Amniotic epithelial cell (primary cell): ENCODE data around the gene CEP290.
A peak's percentile ranks its signal among the peaks of the same experiment; 100 is the strongest.
"Not testable (repeated sequence)": the region's sequence is repeated elsewhere in the genome, so short reads cannot be mapped to it uniquely, and the experiment has no call there.

Source experiments
- DNase-seq: peaks from one replicate; pipeline ENCODE4 v3.0.0-alpha.2; 2010; ENCODE audit warnings: low read depth

The CEP290 gene

GRCh38 chr12:88056571-88056970 lies 85.3 kb downstream of the CEP290 start:
- DNase-seq = no peak

GRCh38 chr12:88052686-88053085 lies 89.2 kb downstream of the CEP290 start:
- peak; percentile 51 for DNase-seq

GRCh38 chr12:88044035-88044434 lies 97.9 kb downstream of the CEP290 start:
- DNase-seq = no peak

GRCh38 chr12:88037770-88038169 lies 104.1 kb downstream of the CEP290 start:
- no peak for DNase-seq

- DNase-seq = peak; percentile 57
Observed at GRCh38 chr12:88036353-88036965, 105.4 kb downstream of the CEP290 start.

GRCh38 chr12:88035907-88036289 lies 106.0 kb downstream of the CEP290 start:
- DNase-seq = no peak

- peak; percentile 79 for DNase-seq
Observed at GRCh38 chr12:88035271-88035906, 106.5 kb downstream of the CEP290 start.

- DNase-seq = not testable (repeated sequence)
Observed at GRCh38 chr12:88031161-88031560, 110.7 kb downstream of the CEP290 start.

- no peak for DNase-seq
Observed at GRCh38 chr12:88029093-88029665, 112.7 kb downstream of the CEP290 start, which contains the start of gene C12orf50. TSS of gene C12orf50 (minus strand) at chr12:88029401. CDS start at chr12:88026962, 2,439 bp downstream.

GRCh38 chr12:88026196-88026595 lies 115.7 kb downstream of the CEP290 start:
- DNase-seq = no peak

- DNase-seq = no peak
Observed at GRCh38 chr12:88017964-88018363, 123.9 kb downstream of the CEP290 start.

- no peak for DNase-seq
Observed at GRCh38 chr12:88015825-88016224, 126.1 kb downstream of the CEP290 start.

- no peak for DNase-seq
Observed at GRCh38 chr12:88011755-88012154, 130.1 kb downstream of the CEP290 start.

- no peak for DNase-seq
Observed at GRCh38 chr12:88006351-88006750, 135.5 kb downstream of the CEP290 start.

- DNase-seq = no peak
Observed at GRCh38 chr12:88001327-88001726, 140.6 kb downstream of the CEP290 start.
